ENCODE results near the gene CIRBP. TPM values are rescaled to one million over a fixed set of nuclear protein-coding genes. Genes with fewer than 3 reads are reported as not detected.
A peak's percentile ranks its signal among the peaks of the same experiment; 100 is the strongest.

CIRBP gene
- total and polyA plus RNA-seq, 2 of the 13 experiments (the other 11 are each of a cell fraction or from before 2014, with no cell fraction given) = 133 to 140 TPM

DNA sequence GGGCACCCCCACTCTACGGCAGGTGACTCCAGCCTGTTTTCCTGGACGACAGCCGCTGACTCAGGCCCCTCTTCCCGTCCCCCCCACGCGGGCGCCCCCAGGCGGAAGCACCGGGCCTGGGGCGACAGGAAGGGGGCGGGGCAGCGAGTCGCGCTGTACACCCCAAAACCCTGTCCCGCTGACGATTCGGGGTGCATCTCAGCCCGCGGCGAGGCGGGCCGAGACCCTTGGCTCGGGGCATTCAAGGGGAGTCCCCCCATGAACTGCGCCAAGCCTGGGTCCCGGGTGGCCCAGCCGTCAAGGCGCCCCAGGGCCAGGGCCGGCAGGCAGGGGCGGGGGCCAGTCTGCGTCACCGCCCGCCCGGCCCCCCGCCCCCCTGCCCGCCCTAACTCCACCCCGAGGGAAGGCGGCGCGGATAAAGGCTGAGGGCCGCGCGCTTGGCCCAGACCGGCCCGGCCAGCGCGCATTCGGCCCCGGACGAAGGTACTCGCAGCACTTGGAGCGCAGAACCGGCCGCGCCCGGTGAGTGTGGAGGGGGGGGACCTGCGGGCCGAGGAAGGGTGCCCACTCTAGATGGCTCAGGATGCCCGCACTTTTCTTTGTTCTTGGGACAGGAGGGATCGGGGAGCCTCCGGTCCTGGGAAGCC is 20.9 kb upstream of the CIRBP start, which contains the start of gene MIDN (continued):
- TF ChIP-seq, protein P1, sequence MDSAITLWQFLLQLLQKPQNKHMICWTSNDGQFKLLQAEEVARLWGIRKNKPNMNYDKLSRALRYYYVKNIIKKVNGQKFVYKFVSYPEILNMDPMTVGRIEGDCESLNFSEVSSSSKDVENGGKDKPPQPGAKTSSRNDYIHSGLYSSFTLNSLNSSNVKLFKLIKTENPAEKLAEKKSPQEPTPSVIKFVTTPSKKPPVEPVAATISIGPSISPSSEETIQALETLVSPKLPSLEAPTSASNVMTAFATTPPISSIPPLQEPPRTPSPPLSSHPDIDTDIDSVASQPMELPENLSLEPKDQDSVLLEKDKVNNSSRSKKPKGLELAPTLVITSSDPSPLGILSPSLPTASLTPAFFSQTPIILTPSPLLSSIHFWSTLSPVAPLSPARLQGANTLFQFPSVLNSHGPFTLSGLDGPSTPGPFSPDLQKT (CRISPR knock-in tag; IDR thresholded peaks at IDR 0.05; ENCODE audit: borderline replicate concordance) = no peak
- TF ChIP-seq ZNF333 (CRISPR knock-in tag; IDR thresholded peaks at IDR 0.05; ENCODE audit: borderline replicate concordance) (peak; percentile 58; the same call in 1 of the 2 replicates), NCOA1 (CRISPR knock-in tag; IDR thresholded peaks at IDR 0.05) (no peak), ZNF703 (CRISPR knock-in tag; IDR thresholded peaks at IDR 0.05; ENCODE audit: borderline replicate concordance) (no peak), KDM5B (CRISPR knock-in tag; IDR thresholded peaks at IDR 0.05; ENCODE audit: borderline replicate concordance) (no peak; the same call in 1 of the 2 replicates), ZNF10 (CRISPR knock-in tag; IDR thresholded peaks at IDR 0.05; ENCODE audit: borderline replicate concordance, low read depth) (no peak), TCF7L2 (IDR thresholded peaks at IDR 0.05; ENCODE audit: low read depth, low read length) (no peak), ZNF672 (CRISPR knock-in tag; IDR thresholded peaks at IDR 0.05) (no peak), SSRP1 (CRISPR knock-in tag; IDR thresholded peaks at IDR 0.05) (no peak), KLF6 (CRISPR knock-in tag; IDR thresholded peaks at IDR 0.05) (peak; percentile 80; the same call in 1 of the 2 replicates), KLF9 (CRISPR knock-in tag; IDR thresholded peaks at IDR 0.05; ENCODE audit: low read depth) (no peak), ZNF260 (CRISPR knock-in tag; IDR thresholded peaks at IDR 0.05; ENCODE audit: borderline replicate concordance, low read depth) (no peak), SMC3 (IDR thresholded peaks at IDR 0.05; ENCODE audit: low read length) (no peak)
- TF ChIP-seq, protein P2, sequence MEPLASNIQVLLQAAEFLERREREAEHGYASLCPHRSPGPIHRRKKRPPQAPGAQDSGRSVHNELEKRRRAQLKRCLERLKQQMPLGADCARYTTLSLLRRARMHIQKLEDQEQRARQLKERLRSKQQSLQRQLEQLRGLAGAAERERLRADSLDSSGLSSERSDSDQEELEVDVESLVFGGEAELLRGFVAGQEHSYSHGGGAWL (CRISPR knock-in tag; IDR thresholded peaks at IDR 0.05) = peak; percentile 87
- TF ChIP-seq, protein P3, sequence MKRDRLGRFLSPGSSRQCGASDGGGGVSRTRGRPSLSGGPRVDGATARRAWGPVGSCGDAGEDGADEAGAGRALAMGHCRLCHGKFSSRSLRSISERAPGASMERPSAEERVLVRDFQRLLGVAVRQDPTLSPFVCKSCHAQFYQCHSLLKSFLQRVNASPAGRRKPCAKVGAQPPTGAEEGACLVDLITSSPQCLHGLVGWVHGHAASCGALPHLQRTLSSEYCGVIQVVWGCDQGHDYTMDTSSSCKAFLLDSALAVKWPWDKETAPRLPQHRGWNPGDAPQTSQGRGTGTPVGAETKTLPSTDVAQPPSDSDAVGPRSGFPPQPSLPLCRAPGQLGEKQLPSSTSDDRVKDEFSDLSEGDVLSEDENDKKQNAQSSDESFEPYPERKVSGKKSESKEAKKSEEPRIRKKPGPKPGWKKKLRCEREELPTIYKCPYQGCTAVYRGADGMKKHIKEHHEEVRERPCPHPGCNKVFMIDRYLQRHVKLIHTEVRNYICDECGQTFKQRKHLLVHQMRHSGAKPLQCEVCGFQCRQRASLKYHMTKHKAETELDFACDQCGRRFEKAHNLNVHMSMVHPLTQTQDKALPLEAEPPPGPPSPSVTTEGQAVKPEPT (CRISPR knock-in tag; IDR thresholded peaks at IDR 0.05; ENCODE audit: low read depth) = no peak
- TF ChIP-seq, protein P4, sequence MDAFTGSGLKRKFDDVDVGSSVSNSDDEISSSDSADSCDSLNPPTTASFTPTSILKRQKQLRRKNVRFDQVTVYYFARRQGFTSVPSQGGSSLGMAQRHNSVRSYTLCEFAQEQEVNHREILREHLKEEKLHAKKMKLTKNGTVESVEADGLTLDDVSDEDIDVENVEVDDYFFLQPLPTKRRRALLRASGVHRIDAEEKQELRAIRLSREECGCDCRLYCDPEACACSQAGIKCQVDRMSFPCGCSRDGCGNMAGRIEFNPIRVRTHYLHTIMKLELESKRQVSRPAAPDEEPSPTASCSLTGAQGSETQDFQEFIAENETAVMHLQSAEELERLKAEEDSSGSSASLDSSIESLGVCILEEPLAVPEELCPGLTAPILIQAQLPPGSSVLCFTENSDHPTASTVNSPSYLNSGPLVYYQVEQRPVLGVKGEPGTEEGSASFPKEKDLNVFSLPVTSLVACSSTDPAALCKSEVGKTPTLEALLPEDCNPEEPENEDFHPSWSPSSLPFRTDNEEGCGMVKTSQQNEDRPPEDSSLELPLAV (CRISPR knock-in tag; conservative IDR thresholded peaks at IDR 0.05; ENCODE audit: low read depth) = no peak
- TF ChIP-seq, protein P5, sequence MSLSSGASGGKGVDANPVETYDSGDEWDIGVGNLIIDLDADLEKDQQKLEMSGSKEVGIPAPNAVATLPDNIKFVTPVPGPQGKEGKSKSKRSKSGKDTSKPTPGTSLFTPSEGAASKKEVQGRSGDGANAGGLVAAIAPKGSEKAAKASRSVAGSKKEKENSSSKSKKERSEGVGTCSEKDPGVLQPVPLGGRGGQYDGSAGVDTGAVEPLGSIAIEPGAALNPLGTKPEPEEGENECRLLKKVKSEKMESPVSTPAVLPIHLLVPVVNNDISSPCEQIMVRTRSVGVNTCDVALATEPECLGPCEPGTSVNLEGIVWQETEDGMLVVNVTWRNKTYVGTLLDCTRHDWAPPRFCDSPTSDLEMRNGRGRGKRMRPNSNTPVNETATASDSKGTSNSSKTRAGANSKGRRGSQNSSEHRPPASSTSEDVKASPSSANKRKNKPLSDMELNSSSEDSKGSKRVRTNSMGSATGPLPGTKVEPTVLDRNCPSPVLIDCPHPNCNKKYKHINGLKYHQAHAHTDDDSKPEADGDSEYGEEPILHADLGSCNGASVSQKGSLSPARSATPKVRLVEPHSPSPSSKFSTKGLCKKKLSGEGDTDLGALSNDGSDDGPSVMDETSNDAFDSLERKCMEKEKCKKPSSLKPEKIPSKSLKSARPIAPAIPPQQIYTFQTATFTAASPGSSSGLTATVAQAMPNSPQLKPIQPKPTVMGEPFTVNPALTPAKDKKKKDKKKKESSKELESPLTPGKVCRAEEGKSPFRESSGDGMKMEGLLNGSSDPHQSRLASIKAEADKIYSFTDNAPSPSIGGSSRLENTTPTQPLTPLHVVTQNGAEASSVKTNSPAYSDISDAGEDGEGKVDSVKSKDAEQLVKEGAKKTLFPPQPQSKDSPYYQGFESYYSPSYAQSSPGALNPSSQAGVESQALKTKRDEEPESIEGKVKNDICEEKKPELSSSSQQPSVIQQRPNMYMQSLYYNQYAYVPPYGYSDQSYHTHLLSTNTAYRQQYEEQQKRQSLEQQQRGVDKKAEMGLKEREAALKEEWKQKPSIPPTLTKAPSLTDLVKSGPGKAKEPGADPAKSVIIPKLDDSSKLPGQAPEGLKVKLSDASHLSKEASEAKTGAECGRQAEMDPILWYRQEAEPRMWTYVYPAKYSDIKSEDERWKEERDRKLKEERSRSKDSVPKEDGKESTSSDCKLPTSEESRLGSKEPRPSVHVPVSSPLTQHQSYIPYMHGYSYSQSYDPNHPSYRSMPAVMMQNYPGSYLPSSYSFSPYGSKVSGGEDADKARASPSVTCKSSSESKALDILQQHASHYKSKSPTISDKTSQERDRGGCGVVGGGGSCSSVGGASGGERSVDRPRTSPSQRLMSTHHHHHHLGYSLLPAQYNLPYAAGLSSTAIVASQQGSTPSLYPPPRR (CRISPR knock-in tag; IDR thresholded peaks at IDR 0.05; ENCODE audit: borderline replicate concordance) = 0 out of 2 replicates have a peak, but pooled peaks have one; percentile 36
- TF ChIP-seq, protein P6, sequence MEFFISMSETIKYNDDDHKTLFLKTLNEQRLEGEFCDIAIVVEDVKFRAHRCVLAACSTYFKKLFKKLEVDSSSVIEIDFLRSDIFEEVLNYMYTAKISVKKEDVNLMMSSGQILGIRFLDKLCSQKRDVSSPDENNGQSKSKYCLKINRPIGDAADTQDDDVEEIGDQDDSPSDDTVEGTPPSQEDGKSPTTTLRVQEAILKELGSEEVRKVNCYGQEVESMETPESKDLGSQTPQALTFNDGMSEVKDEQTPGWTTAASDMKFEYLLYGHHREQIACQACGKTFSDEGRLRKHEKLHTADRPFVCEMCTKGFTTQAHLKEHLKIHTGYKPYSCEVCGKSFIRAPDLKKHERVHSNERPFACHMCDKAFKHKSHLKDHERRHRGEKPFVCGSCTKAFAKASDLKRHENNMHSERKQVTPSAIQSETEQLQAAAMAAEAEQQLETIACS (CRISPR knock-in tag; IDR thresholded peaks at IDR 0.05) = no peak

All from HepG2 (cell line).